WTC11 (cell line): ENCODE results near the gene WNT6. TPM values are rescaled to one million over a fixed set of nuclear protein-coding genes. Genes with fewer than 3 reads are reported as not detected.

Experiments used
- ATAC-seq: fragments of 200-7000 bp; cut with Tn5 transposase; 2 replicates; pipeline ENCODE4 v1.10.0; 2021; ENCODE audit warnings: mild to moderate bottlenecking, moderate library complexity
- CTCF ChIA-PET: fragments of 300-600 bp; sonication (Branson Sonifier 250); formaldehyde crosslinking; loops from one replicate; lab custom pipeline; 2021; ENCODE audit warnings: antibody characterized with exemption; lab: Charles Lee
- POLR2A ChIA-PET: fragments of 350-600 bp; sonication (Branson Sonifier 250); formaldehyde crosslinking; loops from one replicate; lab custom pipeline; 2021; ENCODE audit warnings: antibody characterized with exemption; lab: Charles Lee
- DNase-seq: peaks from one replicate; pipeline ENCODE4 v3.0.0; 2021; ENCODE audit warnings: low spot score
- H3K27ac Mint-ChIP-seq: 2 replicates; pipeline ENCODE4 v1.8.0; 2021; ENCODE audit warnings: mixed read lengths
- H3K27me3 Mint-ChIP-seq: 2 replicates; pipeline ENCODE4 v1.8.0; 2021; ENCODE audit warnings: low read depth, mild to moderate bottlenecking, moderate library complexity, mixed read lengths
- H3K36me3 Mint-ChIP-seq: 2 replicates; pipeline ENCODE4 v1.8.0; 2021; ENCODE audit warnings: mixed read lengths
- H3K4me1 Mint-ChIP-seq: 2 replicates; pipeline ENCODE4 v1.8.0; 2022; ENCODE audit warnings: mixed read lengths
- H3K4me3 Mint-ChIP-seq: 2 replicates; pipeline ENCODE4 v1.8.0; 2021; ENCODE audit warnings: mild to moderate bottlenecking, moderate library complexity, mixed read lengths
- H3K9me3 Mint-ChIP-seq: 2 replicates; pipeline ENCODE4 v1.8.0; 2021; ENCODE audit warnings: mixed read lengths
- CREB1 ChIP-seq: sonication (generic); formaldehyde crosslinking; IDR thresholded peaks from 2 replicates; pipeline ENCODE4 v1.8.0; 2023; ENCODE audit warnings: mild to moderate bottlenecking, missing genetic modification reagents
- JAZF1 ChIP-seq: fragments of 250-450 bp; sonication (Bioruptor Pico); IDR thresholded peaks from 2 replicates; pipeline ENCODE4 v1.9.0; 2021; ENCODE audit warnings: moderate library complexity, mild to moderate bottlenecking, inconsistent platforms
- JUN ChIP-seq: sonication (generic); formaldehyde crosslinking; IDR thresholded peaks from 2 replicates; pipeline ENCODE4 v1.8.0; 2023; ENCODE audit warnings: mild to moderate bottlenecking, missing genetic modification reagents
- MYBL2 ChIP-seq: sonication (generic); formaldehyde crosslinking; IDR thresholded peaks from 2 replicates; pipeline ENCODE4 v1.8.1; 2023; ENCODE audit warnings: mild to moderate bottlenecking, moderate library complexity, missing genetic modification reagents
- NR3C1 ChIP-seq: sonication (generic); formaldehyde crosslinking; conservative IDR thresholded peaks from 2 replicates; pipeline ENCODE4 v1.8.1; 2023; ENCODE audit warnings: low read depth, mild to moderate bottlenecking, missing genetic modification reagents
- OVOL2 ChIP-seq: fragments of 250-450 bp; sonication (Bioruptor Pico); IDR thresholded peaks from 2 replicates; pipeline ENCODE4 v1.9.0; 2021; ENCODE audit warnings: mild to moderate bottlenecking, borderline replicate concordance
- total RNA-seq: library from RNA; stranded (reverse); gene quantifications from 3 replicates; pipeline ENCODE4 v1.2.3, GENCODE V29; 2021
- TF ChIP-seq, protein P1 (sequence below): sonication (generic); formaldehyde crosslinking; IDR thresholded peaks from 2 replicates; pipeline ENCODE4 v1.8.1; 2023; ENCODE audit warnings: mild to moderate bottlenecking, moderate library complexity, missing genetic modification reagents
- TF ChIP-seq, protein P2 (sequence below): sonication (generic); formaldehyde crosslinking; IDR thresholded peaks from 2 replicates; pipeline ENCODE4 v1.8.0; 2022; ENCODE audit warnings: missing genetic modification reagents
- TF ChIP-seq, protein P3 (sequence below): sonication (generic); formaldehyde crosslinking; IDR thresholded peaks from 2 replicates; pipeline ENCODE4 v1.8.0; 2022; ENCODE audit warnings: mild to moderate bottlenecking, missing genetic modification reagents
- TF ChIP-seq, protein P4 (sequence below): sonication (generic); formaldehyde crosslinking; IDR thresholded peaks from 2 replicates; pipeline ENCODE4 v1.8.0; 2022; ENCODE audit warnings: mild to moderate bottlenecking, missing genetic modification reagents
- TF ChIP-seq, protein P5 (sequence below): sonication (generic); formaldehyde crosslinking; IDR thresholded peaks from 2 replicates; pipeline ENCODE4 v1.8.0; 2023; ENCODE audit warnings: mild to moderate bottlenecking, missing genetic modification reagents
- TF ChIP-seq, protein P6 (sequence below): sonication (generic); formaldehyde crosslinking; IDR thresholded peaks from 2 replicates; pipeline ENCODE4 v1.8.1; 2023; ENCODE audit warnings: mild to moderate bottlenecking, missing genetic modification reagents, borderline replicate concordance
- TF ChIP-seq, protein P7 (sequence below): fragments of 250-450 bp; sonication (Bioruptor Pico); IDR thresholded peaks from 2 replicates; pipeline ENCODE4 v1.9.0; 2021; ENCODE audit warnings: moderate library complexity, mild to moderate bottlenecking, inconsistent platforms, borderline replicate concordance
- TF ChIP-seq, protein P8 (sequence below): sonication (generic); formaldehyde crosslinking; IDR thresholded peaks from 2 replicates; pipeline ENCODE4 v1.8.1; 2022; ENCODE audit warnings: low read depth, missing genetic modification reagents, borderline replicate concordance
- TF ChIP-seq, protein P9 (sequence below): sonication (generic); formaldehyde crosslinking; IDR thresholded peaks from 2 replicates; pipeline ENCODE4 v1.8.1; 2023; ENCODE audit warnings: mild to moderate bottlenecking, missing genetic modification reagents

Gene WNT6
- total RNA-seq, 1 experiment from 2014 or later = not detected

DNA sequence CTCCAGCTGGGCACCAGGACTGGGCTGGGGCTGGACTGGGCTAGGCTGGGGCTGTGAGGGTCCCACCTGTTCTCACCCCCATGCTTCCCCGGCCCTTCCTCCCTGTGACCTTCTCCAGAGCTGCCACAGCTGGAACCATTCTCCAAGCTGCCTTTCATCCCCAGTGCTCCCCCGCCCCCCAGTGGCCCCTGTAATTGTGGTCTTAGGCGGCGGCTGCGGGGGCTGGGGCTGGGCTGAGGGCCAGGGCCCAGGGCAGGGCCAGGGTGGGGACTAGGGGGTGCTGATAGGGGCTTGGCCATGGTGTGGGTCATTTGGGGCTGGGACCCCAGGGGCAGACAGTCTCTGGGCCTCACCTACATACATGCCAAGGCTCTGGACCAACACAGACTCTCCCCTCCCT, 18.3 kb downstream of the WNT6 start:
- H3K27me3 Mint-ChIP-seq = peaks cover 97% of the 10 kb centered on the region
- TF ChIP-seq, protein P1, sequence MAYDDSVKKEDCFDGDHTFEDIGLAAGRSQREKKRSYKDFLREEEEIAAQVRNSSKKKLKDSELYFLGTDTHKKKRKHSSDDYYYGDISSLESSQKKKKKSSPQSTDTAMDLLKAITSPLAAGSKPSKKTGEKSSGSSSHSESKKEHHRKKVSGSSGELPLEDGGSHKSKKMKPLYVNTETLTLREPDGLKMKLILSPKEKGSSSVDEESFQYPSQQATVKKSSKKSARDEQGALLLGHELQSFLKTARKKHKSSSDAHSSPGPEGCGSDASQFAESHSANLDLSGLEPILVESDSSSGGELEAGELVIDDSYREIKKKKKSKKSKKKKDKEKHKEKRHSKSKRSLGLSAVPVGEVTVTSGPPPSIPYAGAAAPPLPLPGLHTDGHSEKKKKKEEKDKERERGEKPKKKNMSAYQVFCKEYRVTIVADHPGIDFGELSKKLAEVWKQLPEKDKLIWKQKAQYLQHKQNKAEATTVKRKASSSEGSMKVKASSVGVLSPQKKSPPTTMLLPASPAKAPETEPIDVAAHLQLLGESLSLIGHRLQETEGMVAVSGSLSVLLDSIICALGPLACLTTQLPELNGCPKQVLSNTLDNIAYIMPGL = no peak
- TF ChIP-seq, protein P2, sequence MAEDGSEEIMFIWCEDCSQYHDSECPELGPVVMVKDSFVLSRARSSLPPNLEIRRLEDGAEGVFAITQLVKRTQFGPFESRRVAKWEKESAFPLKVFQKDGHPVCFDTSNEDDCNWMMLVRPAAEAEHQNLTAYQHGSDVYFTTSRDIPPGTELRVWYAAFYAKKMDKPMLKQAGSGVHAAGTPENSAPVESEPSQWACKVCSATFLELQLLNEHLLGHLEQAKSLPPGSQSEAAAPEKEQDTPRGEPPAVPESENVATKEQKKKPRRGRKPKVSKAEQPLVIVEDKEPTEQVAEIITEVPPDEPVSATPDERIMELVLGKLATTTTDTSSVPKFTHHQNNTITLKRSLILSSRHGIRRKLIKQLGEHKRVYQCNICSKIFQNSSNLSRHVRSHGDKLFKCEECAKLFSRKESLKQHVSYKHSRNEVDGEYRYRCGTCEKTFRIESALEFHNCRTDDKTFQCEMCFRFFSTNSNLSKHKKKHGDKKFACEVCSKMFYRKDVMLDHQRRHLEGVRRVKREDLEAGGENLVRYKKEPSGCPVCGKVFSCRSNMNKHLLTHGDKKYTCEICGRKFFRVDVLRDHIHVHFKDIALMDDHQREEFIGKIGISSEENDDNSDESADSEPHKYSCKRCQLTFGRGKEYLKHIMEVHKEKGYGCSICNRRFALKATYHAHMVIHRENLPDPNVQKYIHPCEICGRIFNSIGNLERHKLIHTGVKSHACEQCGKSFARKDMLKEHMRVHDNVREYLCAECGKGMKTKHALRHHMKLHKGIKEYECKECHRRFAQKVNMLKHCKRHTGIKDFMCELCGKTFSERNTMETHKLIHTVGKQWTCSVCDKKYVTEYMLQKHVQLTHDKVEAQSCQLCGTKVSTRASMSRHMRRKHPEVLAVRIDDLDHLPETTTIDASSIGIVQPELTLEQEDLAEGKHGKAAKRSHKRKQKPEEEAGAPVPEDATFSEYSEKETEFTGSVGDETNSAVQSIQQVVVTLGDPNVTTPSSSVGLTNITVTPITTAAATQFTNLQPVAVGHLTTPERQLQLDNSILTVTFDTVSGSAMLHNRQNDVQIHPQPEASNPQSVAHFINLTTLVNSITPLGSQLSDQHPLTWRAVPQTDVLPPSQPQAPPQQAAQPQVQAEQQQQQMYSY (CRISPR knock-in tag) = no peak
- no peak for TF ChIP-seq NR3C1 (CRISPR knock-in tag)
- TF ChIP-seq CREB1 (CRISPR knock-in tag) = no peak
- TF ChIP-seq, protein P3, sequence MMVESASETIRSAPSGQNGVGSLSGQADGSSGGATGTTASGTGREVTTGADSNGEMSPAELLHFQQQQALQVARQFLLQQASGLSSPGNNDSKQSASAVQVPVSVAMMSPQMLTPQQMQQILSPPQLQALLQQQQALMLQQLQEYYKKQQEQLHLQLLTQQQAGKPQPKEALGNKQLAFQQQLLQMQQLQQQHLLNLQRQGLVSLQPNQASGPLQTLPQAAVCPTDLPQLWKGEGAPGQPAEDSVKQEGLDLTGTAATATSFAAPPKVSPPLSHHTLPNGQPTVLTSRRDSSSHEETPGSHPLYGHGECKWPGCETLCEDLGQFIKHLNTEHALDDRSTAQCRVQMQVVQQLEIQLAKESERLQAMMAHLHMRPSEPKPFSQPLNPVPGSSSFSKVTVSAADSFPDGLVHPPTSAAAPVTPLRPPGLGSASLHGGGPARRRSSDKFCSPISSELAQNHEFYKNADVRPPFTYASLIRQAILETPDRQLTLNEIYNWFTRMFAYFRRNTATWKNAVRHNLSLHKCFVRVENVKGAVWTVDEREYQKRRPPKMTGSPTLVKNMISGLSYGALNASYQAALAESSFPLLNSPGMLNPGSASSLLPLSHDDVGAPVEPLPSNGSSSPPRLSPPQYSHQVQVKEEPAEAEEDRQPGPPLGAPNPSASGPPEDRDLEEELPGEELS (CRISPR knock-in tag) = no peak
- TF ChIP-seq, protein P4, sequence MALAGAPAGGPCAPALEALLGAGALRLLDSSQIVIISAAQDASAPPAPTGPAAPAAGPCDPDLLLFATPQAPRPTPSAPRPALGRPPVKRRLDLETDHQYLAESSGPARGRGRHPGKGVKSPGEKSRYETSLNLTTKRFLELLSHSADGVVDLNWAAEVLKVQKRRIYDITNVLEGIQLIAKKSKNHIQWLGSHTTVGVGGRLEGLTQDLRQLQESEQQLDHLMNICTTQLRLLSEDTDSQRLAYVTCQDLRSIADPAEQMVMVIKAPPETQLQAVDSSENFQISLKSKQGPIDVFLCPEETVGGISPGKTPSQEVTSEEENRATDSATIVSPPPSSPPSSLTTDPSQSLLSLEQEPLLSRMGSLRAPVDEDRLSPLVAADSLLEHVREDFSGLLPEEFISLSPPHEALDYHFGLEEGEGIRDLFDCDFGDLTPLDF (CRISPR knock-in tag) = no peak
- TF ChIP-seq OVOL2 = no peak
- TF ChIP-seq, protein P5, sequence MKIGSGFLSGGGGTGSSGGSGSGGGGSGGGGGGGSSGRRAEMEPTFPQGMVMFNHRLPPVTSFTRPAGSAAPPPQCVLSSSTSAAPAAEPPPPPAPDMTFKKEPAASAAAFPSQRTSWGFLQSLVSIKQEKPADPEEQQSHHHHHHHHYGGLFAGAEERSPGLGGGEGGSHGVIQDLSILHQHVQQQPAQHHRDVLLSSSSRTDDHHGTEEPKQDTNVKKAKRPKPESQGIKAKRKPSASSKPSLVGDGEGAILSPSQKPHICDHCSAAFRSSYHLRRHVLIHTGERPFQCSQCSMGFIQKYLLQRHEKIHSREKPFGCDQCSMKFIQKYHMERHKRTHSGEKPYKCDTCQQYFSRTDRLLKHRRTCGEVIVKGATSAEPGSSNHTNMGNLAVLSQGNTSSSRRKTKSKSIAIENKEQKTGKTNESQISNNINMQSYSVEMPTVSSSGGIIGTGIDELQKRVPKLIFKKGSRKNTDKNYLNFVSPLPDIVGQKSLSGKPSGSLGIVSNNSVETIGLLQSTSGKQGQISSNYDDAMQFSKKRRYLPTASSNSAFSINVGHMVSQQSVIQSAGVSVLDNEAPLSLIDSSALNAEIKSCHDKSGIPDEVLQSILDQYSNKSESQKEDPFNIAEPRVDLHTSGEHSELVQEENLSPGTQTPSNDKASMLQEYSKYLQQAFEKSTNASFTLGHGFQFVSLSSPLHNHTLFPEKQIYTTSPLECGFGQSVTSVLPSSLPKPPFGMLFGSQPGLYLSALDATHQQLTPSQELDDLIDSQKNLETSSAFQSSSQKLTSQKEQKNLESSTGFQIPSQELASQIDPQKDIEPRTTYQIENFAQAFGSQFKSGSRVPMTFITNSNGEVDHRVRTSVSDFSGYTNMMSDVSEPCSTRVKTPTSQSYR (CRISPR knock-in tag) = no peak
- TF ChIP-seq, protein P6, sequence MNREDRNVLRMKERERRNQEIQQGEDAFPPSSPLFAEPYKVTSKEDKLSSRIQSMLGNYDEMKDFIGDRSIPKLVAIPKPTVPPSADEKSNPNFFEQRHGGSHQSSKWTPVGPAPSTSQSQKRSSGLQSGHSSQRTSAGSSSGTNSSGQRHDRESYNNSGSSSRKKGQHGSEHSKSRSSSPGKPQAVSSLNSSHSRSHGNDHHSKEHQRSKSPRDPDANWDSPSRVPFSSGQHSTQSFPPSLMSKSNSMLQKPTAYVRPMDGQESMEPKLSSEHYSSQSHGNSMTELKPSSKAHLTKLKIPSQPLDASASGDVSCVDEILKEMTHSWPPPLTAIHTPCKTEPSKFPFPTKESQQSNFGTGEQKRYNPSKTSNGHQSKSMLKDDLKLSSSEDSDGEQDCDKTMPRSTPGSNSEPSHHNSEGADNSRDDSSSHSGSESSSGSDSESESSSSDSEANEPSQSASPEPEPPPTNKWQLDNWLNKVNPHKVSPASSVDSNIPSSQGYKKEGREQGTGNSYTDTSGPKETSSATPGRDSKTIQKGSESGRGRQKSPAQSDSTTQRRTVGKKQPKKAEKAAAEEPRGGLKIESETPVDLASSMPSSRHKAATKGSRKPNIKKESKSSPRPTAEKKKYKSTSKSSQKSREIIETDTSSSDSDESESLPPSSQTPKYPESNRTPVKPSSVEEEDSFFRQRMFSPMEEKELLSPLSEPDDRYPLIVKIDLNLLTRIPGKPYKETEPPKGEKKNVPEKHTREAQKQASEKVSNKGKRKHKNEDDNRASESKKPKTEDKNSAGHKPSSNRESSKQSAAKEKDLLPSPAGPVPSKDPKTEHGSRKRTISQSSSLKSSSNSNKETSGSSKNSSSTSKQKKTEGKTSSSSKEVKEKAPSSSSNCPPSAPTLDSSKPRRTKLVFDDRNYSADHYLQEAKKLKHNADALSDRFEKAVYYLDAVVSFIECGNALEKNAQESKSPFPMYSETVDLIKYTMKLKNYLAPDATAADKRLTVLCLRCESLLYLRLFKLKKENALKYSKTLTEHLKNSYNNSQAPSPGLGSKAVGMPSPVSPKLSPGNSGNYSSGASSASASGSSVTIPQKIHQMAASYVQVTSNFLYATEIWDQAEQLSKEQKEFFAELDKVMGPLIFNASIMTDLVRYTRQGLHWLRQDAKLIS = no peak
- TF ChIP-seq, protein P7, sequence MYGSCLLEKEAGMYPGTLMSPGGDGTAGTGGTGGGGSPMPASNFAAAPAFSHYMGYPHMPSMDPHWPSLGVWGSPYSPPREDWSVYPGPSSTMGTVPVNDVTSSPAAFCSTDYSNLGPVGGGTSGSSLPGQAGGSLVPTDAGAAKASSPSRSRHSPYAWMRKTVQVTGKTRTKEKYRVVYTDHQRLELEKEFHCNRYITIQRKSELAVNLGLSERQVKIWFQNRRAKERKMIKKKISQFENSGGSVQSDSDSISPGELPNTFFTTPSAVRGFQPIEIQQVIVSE (CRISPR knock-in tag) = no peak
- TF ChIP-seq, protein P8, sequence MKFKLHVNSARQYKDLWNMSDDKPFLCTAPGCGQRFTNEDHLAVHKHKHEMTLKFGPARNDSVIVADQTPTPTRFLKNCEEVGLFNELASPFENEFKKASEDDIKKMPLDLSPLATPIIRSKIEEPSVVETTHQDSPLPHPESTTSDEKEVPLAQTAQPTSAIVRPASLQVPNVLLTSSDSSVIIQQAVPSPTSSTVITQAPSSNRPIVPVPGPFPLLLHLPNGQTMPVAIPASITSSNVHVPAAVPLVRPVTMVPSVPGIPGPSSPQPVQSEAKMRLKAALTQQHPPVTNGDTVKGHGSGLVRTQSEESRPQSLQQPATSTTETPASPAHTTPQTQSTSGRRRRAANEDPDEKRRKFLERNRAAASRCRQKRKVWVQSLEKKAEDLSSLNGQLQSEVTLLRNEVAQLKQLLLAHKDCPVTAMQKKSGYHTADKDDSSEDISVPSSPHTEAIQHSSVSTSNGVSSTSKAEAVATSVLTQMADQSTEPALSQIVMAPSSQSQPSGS = no peak
- no peak for TF ChIP-seq JUN (CRISPR knock-in tag)
- TF ChIP-seq, protein P9, sequence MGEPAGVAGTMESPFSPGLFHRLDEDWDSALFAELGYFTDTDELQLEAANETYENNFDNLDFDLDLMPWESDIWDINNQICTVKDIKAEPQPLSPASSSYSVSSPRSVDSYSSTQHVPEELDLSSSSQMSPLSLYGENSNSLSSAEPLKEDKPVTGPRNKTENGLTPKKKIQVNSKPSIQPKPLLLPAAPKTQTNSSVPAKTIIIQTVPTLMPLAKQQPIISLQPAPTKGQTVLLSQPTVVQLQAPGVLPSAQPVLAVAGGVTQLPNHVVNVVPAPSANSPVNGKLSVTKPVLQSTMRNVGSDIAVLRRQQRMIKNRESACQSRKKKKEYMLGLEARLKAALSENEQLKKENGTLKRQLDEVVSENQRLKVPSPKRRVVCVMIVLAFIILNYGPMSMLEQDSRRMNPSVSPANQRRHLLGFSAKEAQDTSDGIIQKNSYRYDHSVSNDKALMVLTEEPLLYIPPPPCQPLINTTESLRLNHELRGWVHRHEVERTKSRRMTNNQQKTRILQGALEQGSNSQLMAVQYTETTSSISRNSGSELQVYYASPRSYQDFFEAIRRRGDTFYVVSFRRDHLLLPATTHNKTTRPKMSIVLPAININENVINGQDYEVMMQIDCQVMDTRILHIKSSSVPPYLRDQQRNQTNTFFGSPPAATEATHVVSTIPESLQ = no peak
- no peak for TF ChIP-seq JAZF1
- TF ChIP-seq MYBL2 (CRISPR knock-in tag) = no peak
- TF ChIP-seq, all 79 proteins: peak for 0
- no peak overlapping the region for H3K27ac Mint-ChIP-seq
- H3K4me3 Mint-ChIP-seq = no peak overlapping the region
- no peak for ATAC-seq
- ChIA-PET CTCF (interaction anchor here (1.2 to 17.9 kb wide), 13 partner anchors 8 to 124 kb away, joined by 4 to 422 read pairs (median 19); partner anchors contain the start of genes CDK5R2, CRYBA2 and WNT6), POLR2A (no interaction called here)
- no peak for DNase-seq
- H3K36me3 Mint-ChIP-seq = no peaks in the 10 kb centered on the region
- no peaks in the 10 kb centered on the region for H3K9me3 Mint-ChIP-seq
- H3K4me1 Mint-ChIP-seq = peaks cover 21% of the 10 kb centered on the region
